RWPE2 (cell line): ENCODE data around the gene CNOT10.
"Not testable (repeated sequence)": the region's sequence is repeated elsewhere in the genome, so short reads cannot be mapped to it uniquely, and the experiment has no call there.

Experiments used
- ATAC-seq: fragments of 200-7000 bp; cut with Tn5 transposase; 3 replicates; pipeline ENCODE4 v1.9.1; 2021; ENCODE audit warnings: low read depth
- DNase-seq: peaks from one replicate; pipeline ENCODE4 v3.0.0-alpha.2; 2020; ENCODE audit warnings: low spot score
- H3K27ac ChIP-seq: fragments of 450-650 bp; 2 replicates; pipeline ENCODE4 v1.5.1; 2017; ENCODE audit warnings: mild to moderate bottlenecking; ENCODE audit not compliant: poor library complexity, severe bottlenecking
- H3K27me3 ChIP-seq: fragments of 250-450 bp; sonication (Bioruptor Pico); 2 replicates; pipeline ENCODE4 v1.5.1; 2021; ENCODE audit warnings: mild to moderate bottlenecking, moderate library complexity; ENCODE audit not compliant: insufficient read depth, poor library complexity, severe bottlenecking
- H3K36me3 ChIP-seq: fragments of 250-450 bp; sonication (Bioruptor Pico); 2 replicates; pipeline ENCODE4 v1.5.1; 2020; ENCODE audit warnings: low read depth, mild to moderate bottlenecking, moderate library complexity
- H3K4me1 ChIP-seq: fragments of 250-450 bp; sonication (Bioruptor Pico); 2 replicates; pipeline ENCODE4 v1.5.1; 2021; ENCODE audit warnings: mild to moderate bottlenecking, moderate library complexity; ENCODE audit not compliant: insufficient read depth, poor library complexity, severe bottlenecking
- H3K4me3 ChIP-seq: fragments of 250-450 bp; sonication (Bioruptor Pico); 2 replicates; pipeline ENCODE4 v1.5.1; 2021; ENCODE audit warnings: mild to moderate bottlenecking, moderate library complexity; ENCODE audit not compliant: severe bottlenecking
- H3K9me3 ChIP-seq: fragments of 250-450 bp; sonication (Bioruptor Pico); 2 replicates; pipeline ENCODE4 v1.5.1; 2021; ENCODE audit warnings: mild to moderate bottlenecking, moderate library complexity; ENCODE audit not compliant: severe bottlenecking
- CTCF ChIP-seq: fragments of 450-650 bp; IDR thresholded peaks from one replicate; pipeline ENCODE4 v1.5.1; 2017; ENCODE audit warnings: mild to moderate bottlenecking, moderate library complexity; ENCODE audit not compliant: poor library complexity, severe bottlenecking

The CNOT10 gene

GRCh38 chr3:32660634-32661033, 24.4 kb upstream of the CNOT10 start:
- DNase-seq (no peak), ATAC-seq (no peak)
- Histone ChIP-seq H3K4me1 (peaks cover 4% of the 10 kb centered on the region), H3K27me3 (no peaks in the 10 kb centered on the region), H3K36me3 (no peaks in the 10 kb centered on the region), H3K9me3 (no peaks in the 10 kb centered on the region), H3K4me3 (no peak overlapping the region), H3K27ac (no peak overlapping the region)
- TF ChIP-seq CTCF: no peak

- no peaks in the 10 kb centered on the region for H3K36me3 ChIP-seq
- no peak for TF ChIP-seq CTCF
- DNase-seq: no peak
These were observed 22.3 kb upstream of the CNOT10 start for GRCh38 chr3:32662647-32663046.

GRCh38 chr3:32664630-32665075, 20.3 kb upstream of the CNOT10 start:
- ATAC-seq: peak; percentile 78
- not testable (repeated sequence) for H3K27ac ChIP-seq, H3K36me3 ChIP-seq, H3K4me3 ChIP-seq, DNase-seq, H3K27me3 ChIP-seq, H3K9me3 ChIP-seq, H3K4me1 ChIP-seq
- TF ChIP-seq CTCF: peak; percentile 71

More at GRCh38 chr3:32662647-32663046, 22.3 kb upstream of the CNOT10 start:
- H3K9me3 ChIP-seq: no peaks in the 10 kb centered on the region
- no peak overlapping the region for H3K27ac ChIP-seq
- H3K27me3 ChIP-seq: no peaks in the 10 kb centered on the region
- peaks cover 4% of the 10 kb centered on the region for H3K4me1 ChIP-seq
- no peak overlapping the region for H3K4me3 ChIP-seq
- ATAC-seq: no peak

- H3K4me1 ChIP-seq: peaks cover 4% of the 10 kb centered on the region
- H3K9me3 ChIP-seq: no peaks in the 10 kb centered on the region
- no peaks in the 10 kb centered on the region for H3K27me3 ChIP-seq
- H3K36me3 ChIP-seq: no peaks in the 10 kb centered on the region
- ATAC-seq: no peak
- no peak for TF ChIP-seq CTCF
- no peak overlapping the region for H3K27ac ChIP-seq
- no peak overlapping the region for H3K4me3 ChIP-seq
- no peak for DNase-seq
These were observed 17.9 kb upstream of the CNOT10 start for GRCh38 chr3:32667072-32667582.

GRCh38 chr3:32669226-32669625, 15.8 kb upstream of the CNOT10 start:
- H3K4me1 ChIP-seq, H3K36me3 ChIP-seq, H3K9me3 ChIP-seq, H3K4me3 ChIP-seq, DNase-seq, H3K27me3 ChIP-seq, ATAC-seq, H3K27ac ChIP-seq: not testable (repeated sequence)

GRCh38 chr3:32673730-32674129, 11.3 kb upstream of the CNOT10 start:
- H3K27ac ChIP-seq, ATAC-seq, DNase-seq, H3K4me1 ChIP-seq, H3K4me3 ChIP-seq, H3K36me3 ChIP-seq, H3K27me3 ChIP-seq, H3K9me3 ChIP-seq: not testable (repeated sequence)
